Effector memory CD4-positive, alpha-beta T cell (primary cell): ENCODE measurements around the gene FUCA1.
A peak's percentile ranks its signal among the peaks of the same experiment; 100 is the strongest.

Experiments
- DNase-seq, 3 donors: peaks; one replicate each; pipeline ENCODE4 v3.0.0-alpha.2; 2020
- H3K27ac ChIP-seq: 2 replicates; pipeline ENCODE4 v1.7.0; 2013; ENCODE audit warnings: mild to moderate bottlenecking, low read length, moderate library complexity; ENCODE audit not compliant: insufficient read depth, poor library complexity, severe bottlenecking
- H3K27me3 ChIP-seq: replicated peaks from 2 replicates; pipeline ENCODE4 v1.7.0; 2013; ENCODE audit warnings: mild to moderate bottlenecking, low read length; ENCODE audit not compliant: insufficient read depth, control insufficient read depth, poor library complexity, severe bottlenecking
- H3K36me3 ChIP-seq: 2 replicates; pipeline ENCODE4 v1.7.0; 2013; ENCODE audit warnings: mild to moderate bottlenecking, low read length, moderate library complexity; ENCODE audit not compliant: control insufficient read depth, insufficient read depth
- H3K4me1 ChIP-seq: 2 replicates; pipeline ENCODE4 v1.7.0; 2013; ENCODE audit warnings: low read length, mild to moderate bottlenecking; ENCODE audit not compliant: control insufficient read depth, insufficient read depth, poor library complexity, severe bottlenecking
- H3K4me3 ChIP-seq: 2 replicates; pipeline ENCODE4 v1.7.0; 2013; ENCODE audit warnings: low read length, low read depth, mild to moderate bottlenecking; ENCODE audit not compliant: insufficient read depth, poor library complexity, severe bottlenecking
- H3K9me3 ChIP-seq: 2 replicates; pipeline ENCODE4 v1.7.0; 2013; ENCODE audit warnings: mild to moderate bottlenecking, low read length, moderate library complexity; ENCODE audit not compliant: control insufficient read depth
- total RNA-seq, 3 donors: gene quantifications; one replicate each; lab custom pipeline; 2026; lab: John Stamatoyannopoulos, UW

The FUCA1 gene
- total RNA-seq, result 5.2 to 10.6 (median 5.9) reads per million in 3 donors

DNA sequence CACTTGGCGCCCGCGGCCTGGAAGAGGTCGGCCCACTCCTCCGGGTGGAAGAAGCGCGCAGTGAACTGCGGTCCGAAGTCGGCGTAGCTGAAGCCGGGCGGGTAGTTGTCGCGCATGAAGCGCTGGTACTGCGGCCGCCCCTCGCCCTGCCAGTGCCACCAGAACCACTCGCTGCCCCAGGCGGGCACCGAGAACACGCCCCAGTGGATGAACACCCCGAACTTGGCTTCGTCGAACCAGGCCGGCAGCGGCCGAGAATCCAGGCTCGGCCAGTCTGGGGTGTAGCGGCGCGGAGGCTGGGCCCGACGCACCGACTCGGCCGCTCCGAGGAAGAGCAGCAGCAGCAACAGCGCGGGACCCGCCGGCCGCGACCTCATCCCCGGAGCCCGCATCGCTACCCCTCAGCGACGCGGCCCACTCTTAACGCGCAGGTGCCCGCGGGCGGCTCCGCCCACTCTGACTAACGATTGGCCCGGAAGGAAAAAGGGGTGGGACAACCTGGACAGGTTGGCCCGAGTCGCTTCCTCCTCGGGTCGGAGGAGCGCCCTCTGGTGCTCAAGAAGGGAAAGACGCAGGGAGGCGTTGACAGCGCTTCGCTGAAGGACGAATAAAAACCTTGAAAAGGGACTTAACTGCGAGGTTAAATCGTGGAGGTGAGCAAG lies at the start of gene FUCA1:
Gene FUCA1, minus strand, starts transcription at position 396 of the 662 bp plus-strand sequence. Its CDS starts 4 bp downstream, at position 392.
- Histone ChIP-seq H3K27ac (peak within 1 kb of the TSS; percentile 62), H3K4me1 (peaks cover 18% of the 10 kb centered on the region), H3K4me3 (peak within 1 kb of the TSS; percentile 86), H3K9me3 (no peaks in the 10 kb centered on the region), H3K27me3 (no peaks in the 10 kb centered on the region), H3K36me3 (peaks cover 6% of the 10 kb centered on the region)
- DNase-seq, result peak; percentile 91 to 94 (median 93)

DNA sequence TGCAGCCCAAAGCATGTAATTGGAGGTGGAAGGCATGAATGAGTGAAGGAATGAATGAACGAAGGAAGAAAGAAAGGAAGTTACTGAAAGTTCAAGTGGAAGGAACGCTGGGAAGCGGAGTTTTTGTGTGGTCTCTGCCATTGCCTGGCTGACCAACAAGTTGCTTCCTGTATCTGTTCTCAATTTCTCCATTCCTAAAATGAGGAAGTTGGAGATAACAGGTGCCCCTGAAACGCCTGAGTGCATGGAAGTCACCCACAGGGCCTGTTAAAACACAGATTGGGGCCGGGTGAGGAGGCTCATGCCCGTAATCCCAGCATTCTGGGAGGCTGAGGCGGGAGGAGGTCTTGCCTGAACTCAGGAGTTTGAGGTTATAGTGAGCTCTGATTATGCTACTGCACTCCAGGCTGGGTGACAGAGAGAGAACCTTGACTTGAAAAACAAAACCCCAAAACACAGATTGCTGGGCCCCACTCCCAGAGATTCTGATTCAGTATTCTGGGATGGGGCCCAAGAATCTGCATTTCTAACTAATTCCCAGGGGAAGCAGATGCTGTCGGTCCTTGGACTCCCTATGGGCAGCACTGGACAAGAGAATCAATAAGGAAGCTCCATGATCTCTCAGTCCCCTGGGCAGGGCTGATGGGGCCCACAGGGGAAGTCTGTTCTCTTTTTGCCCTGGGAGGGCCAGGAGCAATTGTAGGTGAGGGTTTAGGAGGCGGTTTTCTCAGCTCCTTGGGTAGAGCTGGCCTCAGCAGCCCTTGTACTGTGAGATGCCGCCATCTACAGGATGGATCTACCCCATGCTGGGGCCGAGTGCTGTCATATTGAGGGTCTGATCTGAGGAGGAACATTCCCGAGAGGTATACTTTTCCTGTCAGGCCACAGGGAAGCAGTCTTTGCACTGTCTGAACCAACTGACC lies 48.4 kb upstream of the FUCA1 start:
- Histone ChIP-seq H3K4me3 (no peak overlapping the region), H3K4me1 (no peaks in the 10 kb centered on the region), H3K9me3 (no peaks in the 10 kb centered on the region), H3K36me3 (no peaks in the 10 kb centered on the region), H3K27ac (no peak overlapping the region), H3K27me3 (no peaks in the 10 kb centered on the region)
- peak in 1 of 3 donors; percentile 1 for DNase-seq

DNA sequence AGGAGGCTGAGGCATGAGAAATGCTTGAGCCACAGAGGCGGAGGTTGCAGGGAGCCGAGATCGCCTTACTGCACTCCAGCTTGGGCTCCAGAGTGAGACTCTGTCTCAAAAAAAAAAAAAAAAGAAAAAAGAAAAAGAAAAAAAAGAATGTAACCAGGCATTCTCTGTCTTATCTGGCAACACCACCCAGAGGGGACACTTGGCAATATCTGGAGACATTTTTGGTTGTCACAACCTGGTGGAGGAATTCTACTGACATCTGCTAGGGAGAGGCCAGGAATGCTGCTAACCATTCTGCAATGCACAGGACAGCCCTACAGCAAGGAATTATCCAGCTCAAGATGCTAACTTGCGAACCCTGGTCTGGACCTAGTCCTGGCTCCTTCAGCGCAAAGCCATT lies 47.4 kb upstream of the FUCA1 start:
- no peak overlapping the region for H3K27ac ChIP-seq
- no peaks in the 10 kb centered on the region for H3K27me3 ChIP-seq
- no peaks in the 10 kb centered on the region for H3K36me3 ChIP-seq
- no peaks in the 10 kb centered on the region for H3K4me1 ChIP-seq
- no peaks in the 10 kb centered on the region for H3K9me3 ChIP-seq
- no peak overlapping the region for H3K4me3 ChIP-seq
- no peak for DNase-seq

DNA sequence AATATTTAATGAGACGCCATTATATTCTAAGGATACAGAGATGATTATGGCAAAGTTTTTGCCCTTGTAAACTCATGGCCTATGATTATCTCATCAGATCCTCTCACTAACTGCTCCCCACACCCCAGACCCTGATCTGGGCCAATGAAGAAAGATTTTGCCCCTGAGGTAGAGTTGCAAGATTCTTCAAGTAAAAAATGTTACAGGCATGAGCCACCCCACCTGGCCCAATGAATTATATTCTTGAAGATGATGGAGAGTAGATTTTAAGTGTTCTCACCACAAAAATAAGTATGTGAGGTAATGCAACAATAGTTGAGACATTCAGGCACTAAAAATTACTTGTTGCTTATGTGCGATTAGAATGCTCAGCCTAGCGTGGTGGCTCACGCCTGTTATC lies 46.8 kb upstream of the FUCA1 start:
- H3K4me1 ChIP-seq, result no peaks in the 10 kb centered on the region
- DNase-seq, result no peak

GRCh38 chr1:23913212-23913880 lies 45.3 kb upstream of the FUCA1 start, which contains the start of gene CNR2:
Gene CNR2 (minus strand): TSS chr1:23913362. CDS start chr1:23875617, 37,745 bp downstream.
- Histone ChIP-seq H3K9me3 (no peaks in the 10 kb centered on the region), H3K27me3 (peaks cover 3% of the 10 kb centered on the region), H3K4me3 (no peak within 1 kb of the TSS), H3K27ac (no peak within 1 kb of the TSS), H3K4me1 (no peaks in the 10 kb centered on the region), H3K36me3 (no peaks in the 10 kb centered on the region)
- DNase-seq, result no peak

More for the DNA sequence above, 46.8 kb upstream of the FUCA1 start:
- Histone ChIP-seq H3K36me3 (no peaks in the 10 kb centered on the region), H3K27me3 (no peaks in the 10 kb centered on the region), H3K9me3 (no peaks in the 10 kb centered on the region), H3K27ac (no peak overlapping the region), H3K4me3 (no peak overlapping the region)

DNA sequence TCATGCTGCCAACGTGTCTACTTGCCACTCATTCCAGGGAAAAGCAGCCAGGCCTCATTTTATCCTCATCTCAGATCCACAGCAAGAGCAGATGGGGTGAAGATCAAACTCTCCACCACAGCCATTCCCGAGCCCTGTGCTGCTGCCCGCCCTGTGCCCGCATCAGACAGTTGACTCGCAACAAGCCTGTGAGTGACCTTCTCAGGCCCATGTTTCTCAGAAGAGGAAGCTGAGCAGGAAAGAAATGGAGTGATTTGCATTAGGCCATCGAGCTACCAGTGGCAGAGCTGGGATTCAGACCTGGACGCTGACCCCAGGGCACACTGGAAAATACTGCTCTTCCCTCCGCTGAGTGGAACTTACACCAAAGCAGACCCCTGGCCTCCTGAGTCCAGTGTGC lies 43.8 kb upstream of the FUCA1 start:
- no peaks in the 10 kb centered on the region for H3K36me3 ChIP-seq
- no peaks in the 10 kb centered on the region for H3K9me3 ChIP-seq
- no peak overlapping the region for H3K27ac ChIP-seq
- DNase-seq, result no peak
- H3K4me3 ChIP-seq, result no peak overlapping the region
- H3K27me3 ChIP-seq, result peaks cover 3% of the 10 kb centered on the region
- no peaks in the 10 kb centered on the region for H3K4me1 ChIP-seq

DNA sequence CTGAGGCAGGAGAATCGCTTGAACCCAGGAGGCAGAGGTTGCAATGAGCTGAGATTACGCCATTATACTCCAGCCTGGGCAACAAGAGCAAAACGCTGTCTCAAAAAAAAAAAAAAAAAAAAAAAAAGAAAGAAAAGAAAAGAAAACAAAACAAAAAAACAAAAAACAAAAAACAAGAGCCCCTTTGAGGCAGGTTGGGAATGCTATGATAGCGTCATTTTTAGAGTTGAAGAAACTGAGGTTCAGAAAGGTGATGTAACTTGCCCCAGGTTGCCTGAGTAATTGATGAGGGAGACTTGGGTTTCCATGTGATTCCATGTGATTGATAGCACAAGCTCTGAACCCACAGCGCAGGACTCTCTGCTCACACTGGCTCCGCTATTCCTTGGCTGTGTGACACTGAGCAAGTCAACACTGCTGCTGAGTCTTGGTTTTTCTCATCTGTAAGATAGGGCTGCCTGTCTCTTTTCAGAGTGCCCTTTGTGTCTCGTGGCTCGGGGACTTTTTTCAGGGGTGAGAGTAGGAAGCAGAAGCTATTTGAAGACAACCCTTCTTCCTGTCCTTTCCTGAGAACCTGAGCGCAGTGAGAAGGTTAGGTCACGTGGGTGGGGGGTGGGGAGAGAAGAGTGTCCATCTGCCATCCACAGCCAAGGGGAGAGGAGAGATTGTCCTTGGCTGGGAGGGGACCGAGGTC lies 42.6 kb upstream of the FUCA1 start:
- Histone ChIP-seq H3K4me3 (no peak overlapping the region), H3K4me1 (no peaks in the 10 kb centered on the region), H3K9me3 (no peaks in the 10 kb centered on the region), H3K27ac (no peak overlapping the region), H3K36me3 (no peaks in the 10 kb centered on the region), H3K27me3 (peaks cover 3% of the 10 kb centered on the region)
- DNase-seq, result no peak

DNA sequence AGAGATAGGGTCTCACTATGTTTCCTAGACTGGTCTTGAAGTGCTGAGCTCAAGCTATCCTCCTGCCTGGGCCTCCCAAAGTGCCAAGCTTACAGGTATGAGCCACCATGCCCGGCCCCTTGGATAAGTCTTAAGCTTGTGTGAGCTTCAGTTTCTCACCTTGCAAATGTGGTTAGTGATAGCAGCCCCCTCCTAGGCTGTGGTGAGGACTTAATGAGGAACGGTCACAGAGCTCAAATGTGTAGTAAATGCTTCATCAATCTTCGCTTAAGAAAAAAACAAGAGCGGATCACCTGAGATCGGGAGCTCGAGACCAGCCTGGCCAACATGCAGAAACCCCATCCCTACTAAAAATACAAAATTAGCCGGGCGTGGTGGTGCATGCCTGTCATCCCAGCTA lies 42.1 kb upstream of the FUCA1 start:
- DNase-seq, result no peak
- Histone ChIP-seq H3K9me3 (no peaks in the 10 kb centered on the region), H3K27ac (no peak overlapping the region), H3K36me3 (no peaks in the 10 kb centered on the region), H3K4me1 (no peaks in the 10 kb centered on the region), H3K4me3 (no peak overlapping the region), H3K27me3 (peaks cover 3% of the 10 kb centered on the region)

DNA sequence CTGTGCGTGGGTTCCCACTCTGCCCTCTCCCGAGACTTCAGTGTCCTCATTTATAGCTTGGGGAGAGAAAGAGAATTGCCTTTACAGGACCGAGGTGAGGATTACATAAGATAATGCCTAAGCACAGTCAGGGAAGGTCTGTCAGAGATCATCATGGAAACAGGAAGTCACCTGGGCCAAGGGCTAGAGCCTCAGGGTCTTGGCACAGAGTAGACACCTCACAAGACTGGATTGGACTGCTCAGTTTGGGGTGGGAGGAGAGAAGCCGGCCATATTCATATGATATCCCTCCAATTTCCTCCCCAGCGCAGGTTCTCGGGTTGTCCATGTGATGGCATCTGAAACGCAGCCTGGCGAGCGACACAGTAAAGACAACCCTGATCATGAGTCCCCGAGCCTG lies 41.3 kb upstream of the FUCA1 start:
- Histone ChIP-seq H3K27me3 (peaks cover 3% of the 10 kb centered on the region), H3K36me3 (no peaks in the 10 kb centered on the region), H3K9me3 (no peaks in the 10 kb centered on the region), H3K4me1 (no peaks in the 10 kb centered on the region), H3K4me3 (no peak overlapping the region), H3K27ac (no peak overlapping the region)
- DNase-seq, result no peak
